ENCODE results near the gene SOX4.

DNA sequence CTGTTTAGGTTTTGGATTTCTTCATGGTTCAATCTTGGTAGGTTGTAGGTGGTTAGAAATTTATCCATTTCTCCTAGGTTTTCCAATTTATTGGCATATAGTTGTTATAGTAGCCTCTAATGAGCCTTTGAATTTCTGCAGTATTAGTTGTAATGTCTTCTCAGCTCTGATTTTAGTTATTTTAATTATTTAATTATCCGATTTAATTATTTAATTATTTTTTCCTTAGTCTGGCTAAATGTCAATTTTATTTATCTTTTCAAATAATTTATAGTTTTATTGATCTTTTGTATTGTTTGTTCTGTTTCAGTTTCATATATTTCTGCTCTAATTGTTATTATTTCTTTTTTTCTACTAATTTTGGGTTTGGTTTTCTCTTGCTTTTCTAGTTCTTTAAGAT lies 28.1 kb upstream of the SOX4 start:
- TF ChIP-seq CTCF (IDR thresholded peaks at IDR 0.05) (no peak), EP300 (IDR thresholded peaks at IDR 0.05) (no peak)
